GM21390 (cell line): ENCODE measurements around the gene CA12.
"Not testable (repeated sequence)": the region's sequence is repeated elsewhere in the genome, so short reads cannot be mapped to it uniquely, and the experiment has no call there.

Source experiments
- ATAC-seq: cut with Tn5 transposase; IDR thresholded peaks from one replicate; pipeline ENCODE4 v1.9.1; 2021; ENCODE audit not compliant: unreplicated experiment

The CA12 gene

DNA sequence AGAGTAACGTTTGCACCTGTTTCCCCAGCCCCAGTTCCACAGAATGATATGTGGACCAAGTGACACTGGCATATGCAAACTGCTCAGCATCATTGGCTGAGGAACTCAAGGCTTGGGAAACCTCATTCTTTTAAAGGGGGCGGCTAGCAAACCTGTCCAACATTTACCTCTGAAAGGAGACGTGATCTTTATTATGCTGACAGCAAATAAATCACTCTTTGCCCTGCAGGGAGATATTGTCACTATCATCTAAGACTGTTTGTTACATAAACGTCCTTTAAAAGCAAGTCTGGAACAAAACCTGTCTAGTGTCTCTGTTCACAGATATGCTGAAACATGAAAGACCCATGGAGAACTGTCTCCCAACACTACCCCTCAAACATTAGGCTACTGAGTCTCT is 21.5 kb downstream of the CA12 start:
- no peak for ATAC-seq

DNA sequence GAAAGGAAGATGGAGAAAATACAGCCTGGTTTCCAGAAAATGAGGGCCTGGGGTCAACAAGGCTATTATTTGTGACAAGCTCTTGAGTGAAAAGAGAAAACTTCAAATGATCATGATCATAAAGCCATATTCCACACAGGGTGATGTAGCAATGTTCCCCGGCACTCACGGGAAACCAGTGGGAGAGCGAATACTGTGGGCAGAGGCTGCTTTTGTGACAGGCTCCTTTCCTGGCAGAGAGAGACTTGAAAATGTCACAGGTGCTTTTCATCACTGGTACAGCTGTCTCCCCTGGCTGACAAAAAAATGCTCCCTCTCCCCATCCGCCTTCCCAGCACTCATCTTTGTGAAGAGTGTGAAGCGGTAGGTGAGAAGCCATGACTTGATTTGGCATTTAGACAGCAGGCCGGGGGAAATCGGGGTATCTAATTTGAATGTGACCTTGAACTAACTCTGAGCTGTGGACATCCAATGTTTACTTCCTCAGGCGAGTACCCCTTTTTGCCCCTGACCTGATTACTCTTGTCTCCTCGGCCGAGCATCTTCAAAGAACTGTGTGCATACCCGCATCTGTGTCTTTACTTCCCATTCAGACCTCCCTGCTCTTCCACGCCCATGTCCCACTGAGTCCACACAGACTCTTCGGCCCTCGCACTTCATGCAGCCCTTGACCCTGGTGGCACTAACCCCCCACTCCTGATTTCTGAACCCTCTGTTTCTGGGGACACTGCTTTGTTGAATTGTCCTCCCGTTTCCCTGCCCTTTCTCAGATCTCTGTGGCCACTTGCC is 23.2 kb downstream of the CA12 start:
- ATAC-seq, result no peak

DNA sequence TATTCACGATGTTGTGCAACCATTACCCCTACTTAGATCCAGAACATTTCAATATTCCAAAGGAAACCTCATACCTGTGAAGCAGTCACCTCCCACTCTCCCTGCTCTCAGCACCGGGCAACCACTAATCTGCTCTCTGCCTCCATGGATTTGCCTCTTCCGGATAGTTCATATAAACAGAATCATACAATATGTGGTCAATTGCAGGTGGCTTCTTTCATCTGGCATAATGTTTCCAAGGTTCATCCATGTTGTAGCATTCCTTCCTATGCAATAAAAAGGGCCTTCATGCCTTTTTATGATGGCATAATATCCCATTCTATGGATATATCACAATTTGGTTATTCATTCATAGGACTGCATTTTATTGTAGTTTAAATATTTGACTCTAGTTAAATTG is 23.9 kb downstream of the CA12 start:
- ATAC-seq, result no peak

DNA sequence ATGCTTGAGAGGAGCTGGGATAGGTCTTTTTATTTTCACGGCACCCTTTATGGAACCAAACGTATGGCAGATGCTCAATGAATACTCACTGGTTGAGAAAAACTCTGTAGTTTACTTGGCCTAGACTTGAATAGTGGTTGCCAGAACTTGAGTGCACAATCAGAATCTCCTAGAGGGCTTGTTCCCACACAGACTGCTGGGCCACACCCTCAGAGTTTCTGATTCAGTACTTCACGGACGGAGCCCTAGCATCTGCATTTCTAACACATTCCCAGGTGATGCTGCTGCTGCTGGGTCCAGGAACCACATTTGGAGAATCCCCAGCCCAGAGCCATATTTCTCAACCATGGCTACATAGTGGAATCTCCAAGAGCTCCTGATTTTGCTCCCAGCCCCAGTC is 24.6 kb downstream of the CA12 start:
- no peak for ATAC-seq

DNA sequence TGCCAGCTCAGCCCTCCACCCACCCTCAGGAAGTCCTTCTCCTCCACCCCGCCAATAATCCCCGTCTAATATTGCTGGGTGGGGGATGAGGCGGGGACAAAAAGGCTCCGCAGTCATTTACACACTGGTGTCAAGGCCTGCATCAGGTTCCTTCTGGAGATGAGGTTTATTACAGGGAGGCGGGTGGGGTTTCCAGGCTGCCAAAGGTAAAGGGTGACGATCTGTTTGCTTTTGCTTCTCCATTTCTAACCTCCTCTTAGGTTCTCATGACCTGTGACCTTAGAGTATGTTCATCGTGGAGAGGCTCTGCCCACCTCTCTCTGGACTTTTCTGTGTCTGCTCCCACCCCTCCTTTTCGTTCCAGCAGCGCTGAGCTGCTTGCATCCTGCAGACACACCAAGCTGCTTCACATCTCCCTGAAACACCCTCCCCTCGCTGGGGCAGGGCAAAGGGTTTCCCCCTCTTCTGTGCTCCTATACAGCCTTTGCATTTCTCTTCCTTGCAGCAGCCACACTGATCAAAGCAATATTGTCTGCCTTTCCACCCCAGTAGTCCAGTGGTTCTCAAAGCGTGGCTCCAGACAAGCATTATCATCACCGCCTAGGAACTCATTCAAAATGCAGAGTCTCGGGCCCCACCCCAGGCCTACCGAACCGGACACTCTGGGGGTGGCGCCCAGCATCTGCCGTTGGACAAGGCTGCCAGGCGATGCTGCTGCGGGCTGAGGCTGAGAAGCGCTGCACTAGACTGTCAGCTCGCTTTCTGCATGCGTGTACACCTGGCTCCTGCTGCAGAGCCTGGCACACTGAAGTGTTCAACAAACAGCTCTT is 26.6 kb downstream of the CA12 start:
- no peak for ATAC-seq

DNA sequence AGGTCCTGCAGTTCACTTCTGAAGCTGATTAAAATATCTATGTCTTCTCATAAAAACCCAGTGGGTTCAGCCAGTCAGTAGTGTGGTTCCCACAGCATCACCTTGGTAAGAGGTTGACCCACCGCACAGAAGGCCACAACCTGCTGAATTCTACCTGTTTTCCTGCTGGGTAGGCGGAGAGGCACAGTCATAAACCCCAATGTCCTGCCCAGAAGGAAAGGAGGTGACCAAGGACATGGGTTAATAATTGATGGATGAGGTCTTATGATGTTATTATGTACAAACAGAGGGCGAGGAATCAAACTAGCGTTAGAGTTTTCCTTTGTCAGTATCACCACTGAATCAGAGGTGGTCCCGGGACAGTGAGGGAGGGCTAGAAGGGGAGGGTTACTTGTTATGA is 27.8 kb downstream of the CA12 start:
- no peak for ATAC-seq

DNA sequence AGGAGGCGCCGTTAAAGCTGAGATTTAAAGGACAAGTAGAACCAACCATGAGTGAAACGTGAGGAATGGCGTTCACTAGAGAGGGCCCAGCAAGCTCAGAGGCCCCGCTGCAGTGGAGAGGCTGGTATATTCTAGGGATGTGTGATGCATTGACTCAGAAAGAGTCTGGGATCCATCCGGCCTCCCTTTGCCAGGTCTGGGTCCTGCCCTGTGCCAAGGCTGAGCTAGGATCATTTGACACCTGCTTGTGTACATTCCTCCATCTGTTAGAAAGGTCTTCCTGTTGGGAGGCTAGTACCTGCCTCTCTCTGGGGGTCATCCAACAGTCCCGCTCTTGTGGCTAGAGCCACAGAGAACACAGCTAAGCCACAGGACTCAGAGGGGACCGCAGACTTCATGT is 28.4 kb downstream of the CA12 start:
- no peak for ATAC-seq

DNA sequence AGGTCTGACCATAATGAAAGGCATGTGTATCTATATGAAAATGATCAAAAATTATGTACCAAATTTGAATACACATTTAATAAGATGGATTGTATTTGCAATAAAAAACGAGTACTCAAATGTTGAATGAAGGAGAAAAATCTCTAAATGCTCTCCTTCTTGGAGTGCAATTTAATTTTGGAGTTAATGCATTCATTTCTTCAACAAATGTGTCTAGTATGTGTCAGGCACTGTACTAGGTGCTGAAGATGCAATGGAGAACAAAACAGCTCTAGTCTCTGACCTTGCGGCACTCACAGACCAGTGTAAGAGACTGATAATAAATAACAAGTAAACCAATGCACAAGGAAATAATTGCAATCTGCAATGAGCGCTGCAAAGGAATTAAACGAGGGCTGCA is 28.8 kb downstream of the CA12 start:
- no peak for ATAC-seq

DNA sequence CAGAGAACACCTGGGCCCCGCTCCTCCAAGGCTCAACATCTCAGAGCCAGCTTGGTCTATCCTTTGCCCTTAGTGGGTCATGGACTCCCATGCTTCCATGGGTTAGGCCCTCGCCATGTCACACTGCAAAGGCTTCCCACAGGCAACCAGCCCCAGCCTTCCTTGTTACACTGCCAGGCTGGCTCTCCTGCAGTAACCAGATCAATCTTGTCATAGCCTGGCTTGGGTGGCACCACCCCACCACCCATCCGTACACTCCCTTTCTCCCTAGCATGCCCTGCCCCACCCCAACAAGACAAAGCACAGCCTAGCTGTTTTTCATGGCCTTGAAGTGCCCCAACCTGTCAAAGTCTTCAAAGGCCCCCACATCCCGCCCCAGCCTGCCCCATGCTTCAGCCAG is 30.5 kb downstream of the CA12 start:
- ATAC-seq, result no peak

DNA sequence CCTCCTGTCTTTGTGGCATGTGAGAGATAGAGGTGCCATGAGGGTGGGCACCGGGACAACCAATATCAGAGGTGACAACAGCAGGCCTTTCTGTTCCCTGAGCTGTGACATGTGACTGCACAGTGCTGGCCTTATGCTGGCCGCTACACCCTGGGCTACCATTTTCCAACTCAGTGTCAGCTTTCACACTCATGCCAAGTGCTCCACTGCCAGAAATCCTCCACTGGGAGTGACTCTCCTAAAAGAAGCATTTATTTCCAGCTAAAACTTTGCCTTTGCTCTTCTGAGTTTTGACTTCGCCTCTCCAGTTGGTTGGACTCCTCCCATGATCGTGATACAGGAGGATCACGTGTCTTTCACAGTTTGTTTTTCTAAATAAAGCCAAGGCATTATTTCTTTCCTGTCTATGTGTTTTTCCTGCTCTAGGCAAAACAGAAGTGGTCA is 31.4 kb downstream of the CA12 start:
- no peak for ATAC-seq

DNA sequence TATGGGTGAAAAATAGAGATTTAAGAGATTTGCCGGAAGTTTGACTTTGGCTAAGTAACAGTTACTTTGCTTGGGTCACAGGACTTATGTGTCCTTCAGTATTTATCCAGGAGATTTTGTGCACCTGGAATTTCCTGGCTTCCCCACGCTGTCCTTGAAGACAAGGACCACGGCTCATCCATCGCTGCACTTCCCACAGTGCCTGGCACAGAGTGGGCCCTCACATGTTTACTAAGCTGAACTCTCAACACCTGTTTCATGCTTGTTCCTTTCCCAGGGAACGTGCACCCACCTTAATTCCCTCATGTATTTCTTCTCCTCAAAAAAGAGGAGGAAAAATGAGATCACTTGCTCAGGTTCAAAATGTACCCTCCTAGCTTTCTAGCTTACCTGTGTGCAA is 32.0 kb downstream of the CA12 start:
- ATAC-seq, result no peak

DNA sequence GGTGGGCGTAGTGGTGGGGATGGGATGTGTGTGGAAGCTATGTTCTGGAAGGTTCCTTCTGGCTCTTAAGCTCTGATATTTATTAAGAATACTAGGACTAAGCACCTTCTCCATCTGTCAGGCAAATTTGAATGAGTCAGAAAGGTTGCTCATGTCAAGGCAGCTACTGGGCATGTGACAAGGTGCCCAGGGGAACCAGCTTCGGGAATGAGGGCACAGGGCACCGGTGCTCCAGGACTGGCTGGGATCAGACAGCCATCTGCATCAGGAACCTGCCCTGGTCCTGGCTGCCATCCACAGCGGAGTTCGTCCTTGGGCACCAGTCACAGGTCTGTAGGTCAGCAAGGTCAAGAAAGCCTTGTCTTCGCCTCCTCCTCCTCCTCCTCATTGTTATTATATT is 32.5 kb downstream of the CA12 start:
- ATAC-seq, result no peak

DNA sequence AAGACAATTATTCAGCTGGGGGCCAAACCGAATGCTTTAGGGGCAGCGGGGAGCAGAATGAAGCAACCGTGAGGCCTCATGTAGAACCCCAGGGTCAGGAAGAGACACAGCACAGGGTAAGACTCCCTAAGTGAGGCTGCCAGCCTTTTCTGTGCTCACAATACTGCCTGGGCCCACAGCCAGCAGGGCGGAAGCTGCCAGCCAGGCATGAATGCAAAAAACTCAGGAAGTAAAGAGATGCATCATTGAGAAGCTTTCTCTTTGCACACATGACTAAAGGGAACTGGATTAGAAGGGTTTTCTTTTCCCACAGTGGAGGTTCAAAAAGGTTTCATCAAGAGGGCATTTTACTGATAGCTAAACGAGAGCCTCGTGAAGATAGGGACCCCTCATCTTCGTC is 33.3 kb downstream of the CA12 start:
- ATAC-seq, result no peak

DNA sequence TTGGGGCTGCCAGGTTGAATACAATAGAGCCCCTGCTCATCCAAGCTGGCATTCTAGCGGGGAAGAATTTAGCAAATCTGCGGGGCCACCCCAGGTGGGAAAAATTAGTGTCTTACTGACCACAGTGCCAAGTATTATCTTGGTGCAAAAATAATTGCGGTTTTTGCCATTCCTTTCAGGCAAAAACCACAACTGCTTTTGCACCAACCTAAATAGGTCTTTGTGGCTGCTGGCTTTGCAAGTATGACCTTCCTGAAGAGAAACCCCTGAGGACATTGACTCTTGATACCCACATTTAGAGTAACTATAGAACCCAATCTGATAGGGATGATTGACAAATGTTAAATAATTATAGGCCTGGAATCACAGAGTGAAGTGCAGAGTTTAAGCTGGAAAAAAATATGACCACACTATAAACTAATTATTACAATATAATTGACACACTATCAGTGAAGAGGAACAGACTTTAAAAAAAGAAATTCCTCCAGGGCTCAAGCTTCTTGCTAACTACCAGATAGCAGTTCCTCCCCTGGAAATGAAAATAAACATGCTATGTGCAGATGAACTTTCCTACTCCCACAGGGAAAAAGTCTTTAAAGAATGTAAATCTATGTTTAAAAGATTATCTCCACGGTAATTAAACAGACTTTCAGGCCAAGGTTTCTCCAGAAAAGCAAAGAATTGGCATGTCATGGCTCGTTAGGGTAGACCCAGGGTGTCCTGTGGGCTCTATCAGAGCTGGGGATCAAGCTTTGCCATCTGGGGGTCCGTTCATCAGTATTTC is 34.4 kb downstream of the CA12 start:
- ATAC-seq, result no peak

DNA sequence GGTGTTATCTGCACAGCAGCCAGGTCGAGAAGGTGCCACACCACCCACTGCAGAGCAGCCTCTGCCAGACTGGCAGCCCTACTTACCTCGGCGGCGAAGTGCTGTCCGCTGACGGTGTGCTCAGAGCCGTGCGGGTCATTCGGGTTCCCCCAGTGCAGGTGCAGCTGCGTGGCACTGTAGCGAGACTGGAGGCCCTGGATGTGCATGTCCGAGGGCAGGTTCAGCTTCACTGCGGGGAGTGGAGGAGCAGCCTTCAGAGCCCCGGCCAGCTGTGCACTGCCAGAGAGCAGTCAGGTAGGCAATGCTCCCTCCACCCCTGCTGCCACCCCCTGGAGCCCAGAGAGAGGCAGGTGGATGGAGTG is 36.3 kb downstream of the CA12 start:
- ATAC-seq, result no peak

DNA sequence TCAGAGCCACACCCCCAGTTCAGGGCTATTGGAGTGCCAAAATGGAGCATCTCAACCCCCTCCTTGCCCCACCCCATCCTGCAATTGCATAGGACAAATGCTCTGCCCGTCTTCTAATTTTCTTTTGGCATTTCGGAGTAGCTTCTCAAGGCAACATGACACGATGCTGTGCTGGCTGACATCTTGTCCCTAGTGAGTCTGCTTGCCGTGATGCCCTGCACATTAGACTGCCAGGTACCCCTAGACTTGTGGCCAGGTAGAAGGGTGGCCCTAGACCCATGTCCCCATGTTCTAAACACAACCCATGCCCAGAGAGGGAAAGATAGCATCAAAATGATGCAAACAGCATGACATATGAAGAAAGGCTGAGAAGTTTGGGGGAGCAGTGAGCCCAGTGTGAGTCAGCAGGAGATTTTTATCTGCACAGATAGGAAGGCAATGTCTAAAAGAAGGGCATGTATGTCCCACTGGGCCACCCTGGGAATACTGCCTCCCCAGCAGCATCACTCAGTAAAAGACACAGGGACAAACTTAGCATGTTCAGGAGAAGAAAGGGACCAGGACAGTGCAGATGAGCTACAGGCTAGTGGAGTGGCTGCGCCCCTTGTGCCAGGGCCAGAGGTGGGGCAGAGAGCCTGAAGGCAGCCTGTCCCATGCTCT is 36.8 kb downstream of the CA12 start:
- no peak for ATAC-seq

DNA sequence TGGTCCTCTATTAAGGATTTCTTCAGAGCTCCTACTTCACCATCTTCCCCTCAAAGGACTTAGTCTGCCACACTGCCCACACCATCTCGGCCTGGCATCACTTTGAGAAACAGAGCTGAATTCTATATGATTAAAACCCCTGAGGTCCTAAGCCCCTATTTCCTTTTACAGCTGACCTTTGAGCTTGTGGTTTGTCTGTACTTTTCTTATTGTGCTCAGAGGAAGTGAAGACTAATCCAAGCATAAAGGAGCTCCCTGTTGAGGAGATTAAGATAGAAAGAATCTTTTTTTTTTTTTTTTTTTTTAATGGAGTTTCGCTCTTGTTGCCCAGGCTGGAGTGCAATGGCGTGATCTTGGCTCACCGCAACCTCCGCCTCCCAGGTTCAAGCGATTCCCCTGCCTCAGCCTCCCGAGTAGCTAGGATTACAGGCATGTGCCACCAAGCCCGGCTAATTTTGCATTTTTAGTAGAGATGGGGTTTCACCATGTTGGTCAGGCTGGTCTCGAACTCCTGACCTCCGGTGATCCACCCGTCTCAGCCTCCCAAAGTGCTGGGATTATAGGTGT is 38.6 kb downstream of the CA12 start:
- not testable (repeated sequence) for ATAC-seq

DNA sequence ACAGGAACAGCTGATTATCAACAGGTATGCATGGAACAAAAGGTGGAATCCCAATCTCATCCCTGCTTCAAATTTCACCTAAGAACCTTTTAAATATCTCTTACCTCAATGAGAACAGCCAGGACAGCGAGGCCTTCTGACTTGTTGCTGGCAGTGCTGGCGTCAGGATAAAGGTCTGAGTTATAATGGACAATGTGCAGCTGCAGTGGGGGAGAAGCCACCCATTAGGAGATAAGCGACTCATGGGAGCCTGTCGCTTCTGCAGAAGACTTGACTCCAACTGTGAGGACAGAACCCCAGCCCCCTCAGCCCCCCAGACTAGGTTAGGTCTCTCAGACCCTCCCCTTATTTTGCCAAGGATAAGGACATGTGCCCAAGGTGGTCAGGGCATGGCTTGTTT is 39.7 kb downstream of the CA12 start:
- no peak for ATAC-seq

DNA sequence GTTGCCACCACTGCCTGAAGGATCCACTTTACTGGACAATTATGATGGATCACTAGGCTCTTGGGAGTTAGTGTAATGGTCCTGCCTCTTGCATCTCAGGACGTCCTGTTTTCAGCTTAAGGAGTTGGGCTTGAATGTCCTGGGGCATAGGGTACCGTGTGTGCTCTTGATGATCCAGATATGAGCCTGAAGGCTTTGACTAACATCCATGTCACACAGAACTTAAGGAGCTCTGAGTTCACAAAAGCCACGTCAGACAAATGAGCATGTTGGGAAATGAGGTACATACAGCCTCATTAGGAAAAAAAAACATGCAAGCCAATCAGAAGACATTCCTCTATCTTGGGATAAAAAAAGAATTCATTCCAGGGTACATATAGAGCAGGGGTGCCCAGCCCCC is 40.8 kb downstream of the CA12 start:
- no peak for ATAC-seq

DNA sequence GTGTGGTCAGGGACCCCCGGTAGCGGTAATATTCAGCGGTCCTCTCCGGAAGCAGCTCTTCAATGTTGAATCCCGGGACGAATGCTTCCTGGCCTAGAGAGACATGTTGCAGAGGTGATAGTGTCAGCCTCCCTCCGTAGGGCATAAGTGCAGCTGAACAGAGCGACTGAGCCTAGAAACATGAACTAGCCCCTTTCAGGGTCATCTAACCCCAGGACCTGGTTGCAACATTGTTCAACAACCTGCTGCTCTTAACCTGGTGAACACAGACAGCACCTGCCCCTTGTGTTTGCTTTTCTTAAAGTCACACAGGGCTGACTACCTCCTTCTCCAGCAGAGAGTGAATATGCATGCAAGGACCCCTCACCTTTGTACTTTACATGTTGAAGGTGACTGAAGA is 41.3 kb downstream of the CA12 start:
- ATAC-seq, result no peak

DNA sequence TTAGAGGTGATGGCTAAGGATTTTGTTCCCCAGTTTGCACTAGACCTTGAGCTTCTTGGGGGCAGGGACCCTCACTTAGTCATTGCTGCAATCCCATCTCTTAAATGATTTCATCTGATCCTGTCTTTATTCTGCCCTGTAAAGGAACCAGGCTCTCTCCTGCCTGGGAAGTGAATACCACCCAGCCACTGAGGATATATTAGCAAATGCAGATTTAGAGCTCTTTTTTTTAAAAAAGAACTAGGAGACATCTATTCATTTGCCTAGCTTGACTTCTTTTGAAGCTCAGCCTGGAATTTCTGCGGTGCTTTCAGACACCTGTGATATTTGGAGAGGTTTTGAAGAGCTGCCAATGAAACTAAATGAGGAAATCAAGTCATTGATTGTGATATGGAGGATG is 41.8 kb downstream of the CA12 start:
- ATAC-seq, result no peak
